GM18951 (cell line): ENCODE results near the gene P4HA1.
"Not testable (repeated sequence)": the region's sequence is repeated elsewhere in the genome, so short reads cannot be mapped to it uniquely, and the experiment has no call there.

ENCODE experiments used
- POLR2A ChIP-seq: IDR thresholded peaks from 4 replicates; pipeline ENCODE4 v1.6.1; 2011; ENCODE audit warnings: mild to moderate bottlenecking; ENCODE audit not compliant: insufficient read length, insufficient read depth; ENCODE audit errors: extremely low read depth
- in situ Hi-C: fragments of 300-500 bp; cut with MboI; formaldehyde crosslinking; loops from one replicate; pipeline ENCODE4 v1.12.0; 2022; ENCODE audit warnings: low sequenced_read_pairs, mixed read lengths, inconsistent platforms; ENCODE audit not compliant: unreplicated experiment

The P4HA1 gene

DNA sequence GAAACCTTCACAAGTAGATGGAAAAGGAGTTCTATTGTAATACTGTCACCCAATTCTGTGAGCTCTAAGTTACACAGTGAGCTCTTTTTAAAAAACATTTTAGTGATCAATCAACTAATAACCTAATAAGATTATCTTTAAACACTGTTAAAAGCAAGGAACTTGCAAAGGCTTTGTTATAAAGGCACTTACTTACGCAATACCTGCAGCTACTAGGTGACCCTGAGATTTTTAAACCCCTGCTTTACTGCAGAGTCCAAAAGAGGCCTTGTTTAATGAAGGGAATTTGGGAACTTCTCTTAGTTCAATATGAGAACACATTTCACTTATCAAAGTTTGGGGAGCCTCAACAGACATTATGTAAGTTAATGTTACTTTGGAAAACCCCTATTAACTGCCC lies 53.3 kb downstream of the P4HA1 start:
- no peak for TF ChIP-seq POLR2A
- in situ Hi-C loops, result no loop called here

DNA sequence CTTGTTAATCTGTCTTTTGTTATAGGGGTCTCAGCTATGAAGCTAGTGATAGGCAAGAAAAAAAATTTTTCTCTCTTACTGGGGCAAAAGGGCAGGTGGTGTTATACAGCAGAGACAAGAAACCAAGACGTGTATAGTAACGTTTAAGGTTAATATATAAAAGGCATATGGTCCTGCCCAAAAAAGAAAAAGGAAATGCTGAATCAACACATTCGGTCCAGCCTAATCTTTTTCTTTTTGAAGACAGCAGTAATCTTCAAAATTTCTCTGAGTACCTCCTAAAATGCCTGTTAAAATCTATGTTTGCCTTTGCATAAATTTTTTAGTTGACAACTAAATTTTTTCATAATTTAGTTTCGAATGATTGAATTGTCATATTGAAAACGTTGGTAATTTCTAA lies 54.5 kb downstream of the P4HA1 start:
- TF ChIP-seq POLR2A, result no peak
- in situ Hi-C loops, result no loop called here

DNA sequence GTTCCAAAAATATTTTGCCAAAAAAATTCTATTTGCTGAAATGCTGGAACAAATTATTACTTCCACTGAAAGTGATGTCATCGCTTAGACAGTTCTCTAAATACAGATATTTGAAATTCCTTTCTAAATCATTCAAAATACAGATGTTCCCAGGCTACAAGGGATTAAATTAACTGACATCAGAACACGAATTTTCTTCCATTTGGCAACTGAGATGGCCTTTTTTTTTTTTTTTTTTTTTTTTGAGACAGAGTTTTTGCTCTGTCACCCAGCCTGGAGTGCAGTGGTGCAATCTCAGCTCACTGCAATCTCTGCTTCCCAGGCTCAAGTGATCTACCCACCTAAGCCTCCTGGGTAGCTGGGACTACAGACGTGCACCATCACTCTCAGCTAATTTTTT lies 57.0 kb downstream of the P4HA1 start:
- no peak for TF ChIP-seq POLR2A
- in situ Hi-C loops, result no loop called here

DNA sequence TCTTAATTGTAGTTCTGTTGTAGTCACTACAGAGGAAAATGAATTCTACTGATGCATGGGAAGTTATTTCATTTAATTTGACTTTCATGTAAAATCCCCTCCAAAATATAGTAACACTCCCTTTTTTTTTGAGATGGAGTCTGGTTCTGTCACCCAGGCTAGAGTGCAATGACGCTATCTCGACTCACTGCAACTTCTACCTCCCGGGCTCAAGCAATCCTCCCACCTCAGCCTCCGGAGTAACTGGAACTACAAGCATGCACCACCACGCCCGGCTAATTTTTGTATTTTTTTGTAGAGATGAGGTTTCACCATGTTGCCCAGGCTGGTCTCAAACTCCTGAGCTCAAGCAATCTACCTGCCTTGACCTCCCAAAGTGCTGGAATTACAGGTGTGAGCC lies 60.4 kb downstream of the P4HA1 start:
- in situ Hi-C loops, result not testable (repeated sequence)

DNA sequence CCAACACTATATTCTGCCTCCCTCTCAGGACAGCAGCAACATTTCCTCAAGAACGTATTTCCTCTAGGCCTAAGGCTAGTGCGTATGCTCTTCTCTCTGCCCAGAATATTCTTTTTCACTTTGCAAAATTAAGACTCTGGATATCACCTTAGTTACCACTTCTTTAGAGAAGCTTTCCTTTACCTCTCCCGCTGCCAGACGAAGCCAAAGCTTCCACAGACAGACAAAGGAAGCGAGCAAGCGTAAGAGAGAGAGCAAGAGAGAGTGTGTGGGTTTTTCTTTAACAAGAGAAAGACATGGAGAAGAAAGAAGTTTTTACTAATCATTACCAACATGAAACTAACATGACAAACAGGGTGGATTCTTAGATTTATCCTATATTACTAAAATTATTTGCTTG lies 64.1 kb downstream of the P4HA1 start:
- in situ Hi-C loops, result no loop called here
- TF ChIP-seq POLR2A, result no peak

DNA sequence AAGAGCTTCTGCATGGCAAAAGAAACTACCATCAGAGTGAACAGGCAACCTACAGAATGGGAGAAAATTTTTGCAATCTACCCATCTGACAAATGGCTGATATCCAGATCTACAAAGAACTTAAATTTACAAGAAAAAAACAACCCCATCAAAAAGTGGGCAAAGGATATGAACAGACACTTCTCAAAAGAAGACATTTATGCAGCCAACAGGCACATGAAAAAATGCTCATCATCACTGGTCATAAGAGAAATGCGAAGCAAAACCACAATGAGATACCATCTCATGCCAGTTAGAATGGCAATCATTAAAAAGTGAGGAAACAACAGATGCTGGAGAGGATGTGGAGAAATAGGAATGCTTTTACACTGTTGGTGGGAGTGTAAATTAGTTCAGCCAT lies 70.0 kb downstream of the P4HA1 start:
- in situ Hi-C loops, result not testable (repeated sequence)

DNA sequence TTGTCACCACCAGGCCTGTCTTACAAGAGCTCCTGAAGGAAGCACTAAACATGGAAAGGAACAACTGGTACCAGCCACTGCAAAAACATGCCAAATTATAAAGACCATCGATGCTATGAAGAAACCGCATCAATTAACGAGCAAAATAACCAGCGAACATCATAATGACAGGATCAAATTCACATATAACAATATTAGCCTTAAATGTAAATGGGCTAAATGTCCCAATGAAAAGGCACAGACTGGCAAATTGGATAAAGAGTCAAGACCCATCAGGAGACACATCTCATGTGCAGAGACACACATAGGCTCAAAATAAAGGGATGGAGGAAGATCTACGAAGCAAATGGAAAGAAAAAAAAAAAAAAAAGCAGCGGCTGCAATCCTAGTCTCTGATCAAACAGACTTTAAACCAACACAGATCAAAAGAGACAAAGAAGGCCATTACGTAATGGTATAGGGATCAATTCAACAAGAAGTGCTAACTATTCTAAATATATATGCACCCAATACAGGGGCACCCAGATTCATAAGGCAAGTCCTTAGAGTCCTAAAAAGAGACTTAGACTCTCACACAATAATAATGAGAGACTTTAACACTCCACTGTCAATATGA lies 73.1 kb downstream of the P4HA1 start:
- in situ Hi-C loops, result not testable (repeated sequence)

- in situ Hi-C loops, result not testable (repeated sequence)
Observed at GRCh38 chr10:73022961-73023360, 73.7 kb downstream of the P4HA1 start.

DNA sequence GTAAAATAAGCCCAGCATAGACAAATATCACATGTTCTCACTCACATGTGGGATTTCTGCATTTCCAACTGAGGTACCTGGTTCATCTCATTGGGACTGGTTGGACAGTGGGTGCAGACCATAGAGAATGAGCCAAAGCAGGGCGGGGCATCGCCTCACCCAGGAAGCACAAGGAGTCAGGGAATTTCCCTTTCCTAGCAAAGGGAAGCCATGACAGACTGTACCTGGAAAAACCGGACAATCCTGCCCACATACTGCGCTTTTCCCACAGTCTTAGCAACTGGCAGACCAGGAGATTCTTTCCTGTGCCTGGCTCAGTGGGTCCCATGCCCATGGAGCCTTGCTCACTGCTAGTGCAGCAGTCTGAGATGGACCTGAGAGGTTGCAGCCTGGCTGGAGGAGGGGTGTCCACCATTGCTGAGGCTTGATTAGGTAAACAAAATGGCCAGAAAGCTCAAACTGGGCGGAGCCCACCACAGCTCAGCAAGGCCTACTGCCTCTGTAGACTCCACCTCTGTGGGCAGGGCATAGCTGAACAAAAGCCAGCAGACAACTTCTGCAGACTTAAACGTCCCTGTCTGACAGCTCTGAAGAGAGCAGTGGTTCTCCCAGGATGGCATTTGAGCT lies 75.0 kb downstream of the P4HA1 start:
- in situ Hi-C loops, result not testable (repeated sequence)

GRCh38 chr10:73021050-73021449 lies 75.6 kb downstream of the P4HA1 start:
- in situ Hi-C loops, result no loop called here
- no peak for TF ChIP-seq POLR2A

- no peak for TF ChIP-seq POLR2A
- in situ Hi-C loops, result no loop called here
Observed at GRCh38 chr10:73019100-73019499, 77.6 kb downstream of the P4HA1 start.

- in situ Hi-C loops, result no loop called here
- no peak for TF ChIP-seq POLR2A
Observed at GRCh38 chr10:73018632-73019031, 78.0 kb downstream of the P4HA1 start.

DNA sequence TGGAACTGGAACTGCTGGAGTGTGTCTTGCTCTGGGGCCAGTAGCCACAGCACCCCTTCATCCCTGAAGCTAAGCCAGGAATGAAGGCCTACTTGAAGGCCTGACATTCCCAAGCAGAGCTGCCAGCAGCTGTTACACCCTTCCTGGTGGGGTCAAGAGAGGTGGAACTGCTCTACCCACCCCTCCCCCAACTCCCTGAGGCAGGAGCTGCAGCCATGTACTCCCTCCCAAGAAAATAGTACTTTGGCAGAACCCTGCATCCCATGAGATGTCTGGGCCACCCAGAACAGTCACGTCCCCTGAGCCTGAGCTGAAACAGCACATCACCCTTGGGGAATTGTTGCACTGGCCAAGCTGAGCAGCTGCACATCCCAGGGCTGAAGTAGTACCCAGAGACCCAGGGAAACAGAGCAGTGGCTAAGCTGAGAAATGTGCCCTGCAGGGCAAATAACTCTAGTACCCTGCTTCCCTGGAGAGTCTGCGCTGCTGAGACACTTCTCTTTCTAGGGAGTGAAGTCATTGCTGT lies 78.6 kb downstream of the P4HA1 start:
- in situ Hi-C loops, result no loop called here
- TF ChIP-seq POLR2A, result no peak

GRCh38 chr10:73015779-73016178 lies 80.9 kb downstream of the P4HA1 start:
- in situ Hi-C loops, result no loop called here

DNA sequence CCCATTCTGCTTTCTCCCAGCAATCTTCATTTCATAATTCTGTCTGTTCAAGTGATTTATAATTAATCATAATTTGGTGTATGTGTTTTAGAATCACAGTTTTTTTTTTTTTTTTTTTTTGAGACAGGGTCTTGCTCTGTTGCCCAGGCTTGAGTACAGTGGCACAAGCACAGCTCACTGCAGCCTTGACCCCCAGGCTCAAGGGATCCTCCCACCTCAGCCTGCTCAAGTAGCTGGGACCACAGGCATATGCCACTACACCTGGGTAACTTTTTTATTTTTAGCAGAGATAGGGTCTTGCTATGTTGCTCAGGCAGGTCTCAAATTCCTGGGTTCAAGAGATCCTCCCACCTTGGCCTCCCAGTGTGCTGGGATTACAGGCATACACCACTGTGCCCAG lies 92.8 kb downstream of the P4HA1 start:
- TF ChIP-seq POLR2A, result no peak
- in situ Hi-C loops, result no loop called here

More at GRCh38 chr10:73015779-73016178, 80.9 kb downstream of the P4HA1 start:
- no peak for TF ChIP-seq POLR2A
